ELR (cell line): ENCODE data around the gene NDUFA3.
A peak's percentile ranks its signal among the peaks of the same experiment; 100 is the strongest.

Experiments
- DNase-seq: peaks from one replicate; pipeline ENCODE4 v3.0.0-alpha.2; 2015; ENCODE audit warnings: low read depth

The NDUFA3 gene

GRCh38 chr19:54137699-54138488, 35.2 kb downstream of the NDUFA3 start, which contains the start of gene CNOT3:
Gene CNOT3, plus strand, starts transcription at chr19:54137762. Its CDS starts 5,217 bp downstream, at chr19:54142979.
- DNase-seq: peak; percentile 41

GRCh38 chr19:54138489-54139256, 36.0 kb downstream of the NDUFA3 start:
- DNase-seq: peak; percentile 28

- no peak for DNase-seq
Observed at GRCh38 chr19:54141356-54141755, 38.7 kb downstream of the NDUFA3 start.

- no peak for DNase-seq
Observed at GRCh38 chr19:54142166-54142780, 39.6 kb downstream of the NDUFA3 start.

GRCh38 chr19:54145541-54146158, 43.0 kb downstream of the NDUFA3 start:
- DNase-seq: no peak

GRCh38 chr19:54147676-54148075, 45.0 kb downstream of the NDUFA3 start:
- no peak for DNase-seq

GRCh38 chr19:54148158-54148557, 45.5 kb downstream of the NDUFA3 start:
- no peak for DNase-seq

GRCh38 chr19:54149021-54149812, 46.6 kb downstream of the NDUFA3 start:
- no peak for DNase-seq

GRCh38 chr19:54151362-54152035, 48.8 kb downstream of the NDUFA3 start:
- DNase-seq: no peak

- DNase-seq: no peak
Observed at GRCh38 chr19:54152267-54152666, 49.6 kb downstream of the NDUFA3 start.

- DNase-seq: no peak
Observed at GRCh38 chr19:54152878-54153524, 50.3 kb downstream of the NDUFA3 start.

- DNase-seq: no peak
Observed at GRCh38 chr19:54153731-54154326, 51.2 kb downstream of the NDUFA3 start.

- peak; percentile 72 for DNase-seq
Observed at GRCh38 chr19:54154603-54155345, 52.1 kb downstream of the NDUFA3 start.

- DNase-seq: no peak
Observed at GRCh38 chr19:54155694-54156093, 53.0 kb downstream of the NDUFA3 start.

GRCh38 chr19:54156490-54156889, 53.8 kb downstream of the NDUFA3 start:
- DNase-seq: no peak

- no peak for DNase-seq
Observed at GRCh38 chr19:54156953-54157352, 54.3 kb downstream of the NDUFA3 start.
